C4-2B (cell line): ENCODE data around the gene NAB2.

Source experiments
- H3K27ac ChIP-seq: fragments of 450-650 bp; 2 replicates; pipeline ENCODE4 v1.5.1; 2017
- CTCF ChIP-seq: fragments of 450-650 bp; conservative IDR thresholded peaks from 2 replicates; pipeline ENCODE4 v1.5.1; 2017; ENCODE audit warnings: mild to moderate bottlenecking
- ZFX ChIP-seq: fragments of 450-650 bp; IDR thresholded peaks from 2 replicates; pipeline ENCODE4 v1.6.1; 2017

Gene NAB2

GRCh38 chr12:57087691-57088353 is 1.1 kb upstream of the NAB2 start:
- TF ChIP-seq CTCF (no peak), ZFX (no peak)
- H3K27ac ChIP-seq, result peak overlapping the region; percentile 81

DNA sequence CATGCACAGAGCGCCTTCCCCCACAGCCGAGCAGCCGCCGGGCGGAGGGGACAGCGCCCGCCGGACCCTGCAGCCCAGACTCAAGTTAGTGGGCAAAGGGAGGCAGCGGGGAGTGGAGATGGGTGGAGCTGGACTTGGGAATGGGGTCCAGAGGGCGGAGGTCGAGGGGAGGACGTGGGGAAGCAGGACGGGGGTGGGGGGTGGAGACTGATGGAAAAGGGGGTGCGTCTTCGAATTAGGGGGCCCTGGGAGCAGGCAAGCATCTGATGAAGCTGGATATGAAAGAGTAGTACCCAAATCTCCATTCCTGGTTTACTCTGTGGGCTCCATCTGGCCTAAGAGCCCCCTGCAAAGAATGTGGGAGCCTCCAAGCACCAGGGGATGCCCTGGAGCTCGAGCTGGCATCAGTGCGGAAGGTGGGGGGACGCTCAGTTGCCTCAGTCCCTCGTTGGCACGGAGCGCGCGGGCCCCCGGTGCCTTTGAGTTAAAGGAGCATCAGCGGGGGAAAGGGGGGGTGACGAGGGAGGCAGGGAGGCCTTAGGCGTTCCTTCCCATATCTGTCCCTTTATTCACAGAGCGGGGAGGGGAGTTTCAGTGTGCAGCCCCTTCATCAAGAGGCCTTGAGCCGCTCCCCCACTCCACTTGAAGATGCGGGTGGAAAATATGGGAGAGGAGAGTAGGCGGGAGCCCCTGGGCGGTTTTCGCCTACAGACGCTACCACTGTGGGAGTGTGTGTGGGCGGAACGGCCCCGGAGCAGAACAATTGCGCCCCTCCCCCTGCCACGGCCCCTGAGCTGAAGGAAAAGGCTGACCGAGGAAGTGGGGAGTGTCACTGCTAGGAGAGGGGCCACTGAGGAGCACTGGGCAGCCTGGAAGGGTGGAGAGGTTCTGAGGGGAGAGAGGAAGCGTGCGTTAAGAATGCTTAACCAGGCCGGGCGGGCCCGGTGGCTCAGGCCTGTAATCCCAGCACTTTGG is 644 bp downstream of the NAB2 start:
- peak overlapping the region; percentile 81 for H3K27ac ChIP-seq
- no peak for TF ChIP-seq ZFX
- no peak for TF ChIP-seq CTCF

DNA sequence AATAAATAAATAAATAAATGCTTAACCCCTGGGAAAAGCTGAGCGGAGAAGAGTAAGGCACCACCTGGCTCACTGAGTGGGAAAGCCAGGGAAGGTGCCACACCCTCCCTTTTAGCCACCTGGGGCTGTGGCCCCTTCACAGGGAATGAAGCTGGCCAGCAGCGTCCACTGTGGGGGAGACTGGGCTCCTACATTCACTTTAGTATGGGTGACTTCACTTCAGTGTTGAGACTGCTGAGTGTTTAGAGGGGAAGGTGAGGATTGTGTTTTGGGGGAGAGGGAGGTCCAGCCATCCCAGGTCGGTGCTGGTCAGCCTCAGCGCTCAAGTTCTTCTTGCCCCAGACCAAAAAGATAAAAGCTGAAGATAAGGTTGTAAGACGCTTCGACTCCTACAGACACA is 1.6 kb downstream of the NAB2 start:
- H3K27ac ChIP-seq, result no peak overlapping the region
- TF ChIP-seq ZFX (no peak), CTCF (no peak)

GRCh38 chr12:57090924-57091637 is 2.2 kb downstream of the NAB2 start:
- H3K27ac ChIP-seq, result no peak overlapping the region
- no peak for TF ChIP-seq ZFX
- TF ChIP-seq CTCF, result no peak

DNA sequence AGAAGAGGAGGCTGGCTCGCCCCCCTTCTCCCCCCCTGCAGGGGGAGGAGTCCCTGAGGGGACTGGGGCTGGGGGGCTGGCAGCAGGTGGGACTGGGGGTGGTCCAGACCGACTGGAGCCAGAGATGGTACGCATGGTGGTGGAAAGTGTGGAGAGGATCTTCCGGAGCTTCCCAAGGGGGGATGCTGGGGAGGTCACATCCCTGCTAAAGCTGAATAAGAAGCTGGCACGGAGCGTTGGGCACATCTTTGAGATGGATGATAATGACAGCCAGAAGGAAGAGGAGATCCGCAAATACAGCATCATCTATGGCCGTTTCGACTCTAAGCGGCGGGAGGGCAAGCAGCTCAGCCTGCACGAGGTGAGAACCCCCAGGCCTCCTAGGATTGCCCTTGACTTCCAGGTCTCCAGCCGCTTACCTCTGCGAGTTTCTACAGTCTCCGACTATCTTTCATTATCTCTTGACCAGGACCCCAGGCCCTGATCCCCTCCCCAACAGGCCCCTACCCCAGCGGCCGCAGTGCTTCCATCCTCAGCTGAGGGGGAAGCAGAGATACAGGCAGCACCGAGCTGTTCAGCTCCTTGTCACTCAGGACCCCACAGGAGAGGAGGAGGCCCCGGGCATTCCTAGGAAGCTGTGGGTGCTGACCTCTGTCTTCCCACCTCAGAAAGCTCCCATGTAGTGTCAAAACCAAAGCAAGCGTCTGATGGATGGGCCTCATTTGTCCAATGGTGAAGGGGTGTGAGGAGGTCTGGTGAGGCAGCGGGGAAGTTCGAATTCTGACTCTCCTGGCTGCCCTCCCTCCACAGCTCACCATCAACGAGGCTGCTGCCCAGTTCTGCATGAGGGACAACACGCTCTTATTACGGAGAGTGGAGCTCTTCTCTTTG is 3.0 kb downstream of the NAB2 start:
- H3K27ac ChIP-seq, result no peak overlapping the region
- TF ChIP-seq ZFX, result no peak
- TF ChIP-seq CTCF, result no peak

- TF ChIP-seq CTCF (no peak), ZFX (no peak)
- no peak overlapping the region for H3K27ac ChIP-seq
Measured at GRCh38 chr12:57092529-57092862, 3.6 kb downstream of the NAB2 start.
